Endothelial cell of umbilical vein (primary cell): Measurements from ENCODE around the gene EDRF1.

Source experiments
- EZH2 ChIP-seq: IDR thresholded peaks from 2 replicates; pipeline ENCODE4 v1.6.1; 2012; ENCODE audit warnings: borderline replicate concordance, low read depth, mild to moderate bottlenecking, moderate library complexity, low read length, inconsistent platforms; ENCODE audit not compliant: severe bottlenecking
- JUN ChIP-seq: IDR thresholded peaks from 2 replicates; pipeline ENCODE4 v1.6.1; 2011; ENCODE audit warnings: borderline replicate concordance, low read depth; ENCODE audit not compliant: insufficient read length, insufficient read depth
- POLR2A ChIP-seq: IDR thresholded peaks from 2 replicates; pipeline ENCODE4 v1.6.1; 2012; ENCODE audit warnings: low read depth, mild to moderate bottlenecking, control low read depth, low read length
- POLR2AphosphoS5 ChIP-seq: IDR thresholded peaks from 2 replicates; pipeline ENCODE4 v1.6.1; 2012; ENCODE audit warnings: low read depth, mild to moderate bottlenecking, control low read depth, low read length, moderate library complexity; ENCODE audit not compliant: insufficient read depth
- TF ChIP-seq, protein P1 (sequence below), 2 donors: IDR thresholded peaks; 1 replicate in 1 of 2; 2 replicates in 1 of 2; pipeline ENCODE4 v1.5.1; 2011; ENCODE audit warnings: low read length in 2 of 2, mild to moderate bottlenecking in 2 of 2, moderate library complexity in 2 of 2, control low read depth in 1 of 2, inconsistent platforms in 1 of 2, low read depth in 1 of 2; ENCODE audit not compliant: insufficient read depth in 1 of 2; ENCODE audit errors: extremely low read depth in 1 of 2
- TF ChIP-seq, protein P2 (sequence below): IDR thresholded peaks from 2 replicates; pipeline ENCODE4 v1.6.1; 2011; ENCODE audit not compliant: insufficient read depth, insufficient read length

DNA sequence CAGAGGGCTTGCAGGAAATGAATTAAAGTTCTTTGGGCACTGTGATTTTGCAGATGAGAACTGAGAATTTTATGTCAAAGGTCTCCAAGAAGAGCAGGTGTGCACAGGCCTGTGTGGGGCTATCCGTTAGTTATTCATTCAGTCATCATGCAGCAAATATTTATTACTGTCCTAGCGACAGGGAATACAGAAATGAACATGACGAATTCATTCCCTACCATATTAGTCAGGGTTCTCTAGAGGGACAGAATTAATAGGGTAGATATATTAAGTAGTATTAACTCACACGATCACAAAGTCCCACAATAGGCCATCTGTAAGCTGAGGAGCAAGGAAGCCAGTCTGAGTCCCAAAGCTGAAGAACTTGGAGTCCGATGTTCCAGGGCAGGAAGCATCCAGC is 59.0 kb downstream of the EDRF1 start:
- TF ChIP-seq, protein P1, sequence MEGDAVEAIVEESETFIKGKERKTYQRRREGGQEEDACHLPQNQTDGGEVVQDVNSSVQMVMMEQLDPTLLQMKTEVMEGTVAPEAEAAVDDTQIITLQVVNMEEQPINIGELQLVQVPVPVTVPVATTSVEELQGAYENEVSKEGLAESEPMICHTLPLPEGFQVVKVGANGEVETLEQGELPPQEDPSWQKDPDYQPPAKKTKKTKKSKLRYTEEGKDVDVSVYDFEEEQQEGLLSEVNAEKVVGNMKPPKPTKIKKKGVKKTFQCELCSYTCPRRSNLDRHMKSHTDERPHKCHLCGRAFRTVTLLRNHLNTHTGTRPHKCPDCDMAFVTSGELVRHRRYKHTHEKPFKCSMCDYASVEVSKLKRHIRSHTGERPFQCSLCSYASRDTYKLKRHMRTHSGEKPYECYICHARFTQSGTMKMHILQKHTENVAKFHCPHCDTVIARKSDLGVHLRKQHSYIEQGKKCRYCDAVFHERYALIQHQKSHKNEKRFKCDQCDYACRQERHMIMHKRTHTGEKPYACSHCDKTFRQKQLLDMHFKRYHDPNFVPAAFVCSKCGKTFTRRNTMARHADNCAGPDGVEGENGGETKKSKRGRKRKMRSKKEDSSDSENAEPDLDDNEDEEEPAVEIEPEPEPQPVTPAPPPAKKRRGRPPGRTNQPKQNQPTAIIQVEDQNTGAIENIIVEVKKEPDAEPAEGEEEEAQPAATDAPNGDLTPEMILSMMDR (IDR thresholded peaks at IDR 0.05; ENCODE audit: extremely low read depth in 1 of 2, insufficient read depth in 1 of 2, low read depth in 1 of 2, low read length in 2 of 2), result no peak
- TF ChIP-seq, protein P2, sequence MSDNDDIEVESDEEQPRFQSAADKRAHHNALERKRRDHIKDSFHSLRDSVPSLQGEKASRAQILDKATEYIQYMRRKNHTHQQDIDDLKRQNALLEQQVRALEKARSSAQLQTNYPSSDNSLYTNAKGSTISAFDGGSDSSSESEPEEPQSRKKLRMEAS, result no peak
- TF ChIP-seq JUN (no peak), POLR2A (no peak), EZH2 (no peak), POLR2AphosphoS5 (no peak)
